Measurements from ENCODE around the gene CIB2.

DNA sequence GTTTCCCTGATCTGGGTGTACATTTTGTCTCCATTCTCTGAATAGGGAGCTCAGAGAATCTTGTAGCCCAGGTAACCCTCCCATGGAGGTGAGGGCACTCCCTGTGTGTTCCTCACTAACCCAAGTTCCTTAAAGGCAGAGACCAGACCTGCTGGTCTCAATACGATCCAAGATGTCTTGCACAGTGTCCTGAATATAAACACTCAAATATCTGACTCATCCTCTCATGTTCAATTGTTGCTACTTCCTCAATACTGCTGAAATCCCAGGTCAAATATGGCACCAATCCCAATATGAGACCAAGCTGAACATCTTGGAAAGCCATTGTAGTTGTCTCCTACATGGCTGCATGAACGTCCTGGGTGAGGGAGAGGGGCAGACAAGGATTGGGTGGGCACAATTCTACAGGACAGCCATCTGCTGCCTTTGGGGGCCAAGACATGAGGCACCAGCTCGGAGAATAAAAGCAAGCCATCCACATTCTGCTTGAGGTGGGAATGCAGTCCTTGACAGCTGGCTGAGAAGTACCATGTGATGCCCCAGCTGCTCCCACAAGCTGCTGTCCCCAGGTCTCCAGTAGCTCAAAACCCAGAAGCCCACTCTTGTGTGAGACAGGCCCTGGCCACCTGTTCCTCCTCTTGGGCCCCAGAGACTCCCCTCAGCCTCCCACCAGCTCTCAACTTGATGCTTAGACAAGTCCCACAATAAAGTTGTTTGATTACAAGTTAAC is 72.0 kb downstream of the CIB2 start:
- no peak for TF ChIP-seq ELF1 (IDR thresholded peaks at IDR 0.05)
- TF ChIP-seq CTCF (IDR thresholded peaks at IDR 0.05) = no peak
- no peak for TF ChIP-seq EZH2phosphoT487 (IDR thresholded peaks at IDR 0.05; ENCODE audit: borderline replicate concordance, low read depth)
- no peak for TF ChIP-seq FOXJ3 (CRISPR knock-in tag; IDR thresholded peaks at IDR 0.05)
- TF ChIP-seq, protein P1, sequence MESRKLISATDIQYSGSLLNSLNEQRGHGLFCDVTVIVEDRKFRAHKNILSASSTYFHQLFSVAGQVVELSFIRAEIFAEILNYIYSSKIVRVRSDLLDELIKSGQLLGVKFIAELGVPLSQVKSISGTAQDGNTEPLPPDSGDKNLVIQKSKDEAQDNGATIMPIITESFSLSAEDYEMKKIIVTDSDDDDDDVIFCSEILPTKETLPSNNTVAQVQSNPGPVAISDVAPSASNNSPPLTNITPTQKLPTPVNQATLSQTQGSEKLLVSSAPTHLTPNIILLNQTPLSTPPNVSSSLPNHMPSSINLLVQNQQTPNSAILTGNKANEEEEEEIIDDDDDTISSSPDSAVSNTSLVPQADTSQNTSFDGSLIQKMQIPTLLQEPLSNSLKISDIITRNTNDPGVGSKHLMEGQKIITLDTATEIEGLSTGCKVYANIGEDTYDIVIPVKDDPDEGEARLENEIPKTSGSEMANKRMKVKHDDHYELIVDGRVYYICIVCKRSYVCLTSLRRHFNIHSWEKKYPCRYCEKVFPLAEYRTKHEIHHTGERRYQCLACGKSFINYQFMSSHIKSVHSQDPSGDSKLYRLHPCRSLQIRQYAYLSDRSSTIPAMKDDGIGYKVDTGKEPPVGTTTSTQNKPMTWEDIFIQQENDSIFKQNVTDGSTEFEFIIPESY (IDR thresholded peaks at IDR 0.05; ENCODE audit: borderline replicate concordance, low read depth) = no peak
- TF ChIP-seq EP300 (IDR thresholded peaks at IDR 0.05; ENCODE audit: borderline replicate concordance in 1 of 2, low read depth in 1 of 2, low read length in 1 of 2) = no peak
